HG03025 (cell line): Measurements from ENCODE around the gene MSH5.
"Not testable (repeated sequence)": the region's sequence is repeated elsewhere in the genome, so short reads cannot be mapped to it uniquely, and the experiment has no call there.

Experiments used
- ATAC-seq: cut with Tn5 transposase; IDR thresholded peaks from one replicate; pipeline ENCODE4 v1.9.1; 2021; ENCODE audit warnings: mild to moderate bottlenecking, moderate library complexity; ENCODE audit not compliant: unreplicated experiment, low FRiP score

The MSH5 gene

DNA sequence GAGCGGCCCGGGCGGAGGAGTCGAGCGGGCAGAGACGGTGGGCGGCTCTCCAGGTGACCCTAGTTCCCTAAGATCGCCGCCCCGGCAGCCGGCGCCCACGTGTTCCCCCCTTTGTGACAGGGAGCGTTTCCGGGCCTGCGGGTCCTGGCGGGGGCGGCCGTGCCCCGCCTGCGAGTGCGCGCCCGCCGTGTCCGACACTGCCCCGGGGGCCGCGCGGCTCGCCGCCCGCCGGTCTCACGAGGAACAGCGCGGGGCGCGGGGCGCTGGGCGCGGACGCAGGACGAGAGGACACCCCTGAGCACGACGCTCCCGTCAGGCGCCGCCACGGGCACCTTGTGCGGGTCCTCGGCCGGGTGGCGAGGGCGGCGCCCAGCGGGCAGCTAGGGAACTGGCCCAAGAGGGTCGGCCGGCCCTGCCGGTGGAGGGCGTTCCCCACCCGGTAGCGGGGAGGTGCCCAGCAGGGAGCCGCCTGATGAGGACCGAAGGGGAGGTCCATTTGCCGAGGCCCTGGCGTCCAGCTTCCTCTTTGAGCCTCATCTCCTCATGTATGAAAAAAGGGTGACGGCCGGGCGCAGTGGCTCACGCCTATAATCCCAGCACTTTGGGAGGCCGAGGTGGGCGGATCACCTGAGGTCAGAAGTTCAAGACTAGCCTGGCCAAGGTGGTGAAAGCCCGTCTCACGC lies 56.0 kb downstream of the MSH5 start, which contains the start of gene VARS1:
TSS of gene VARS1 (minus strand) at position 137 of the 683 bp plus-strand sequence. CDS start 535 bp downstream, outside the sequence.
- peak; percentile 62 for ATAC-seq

DNA sequence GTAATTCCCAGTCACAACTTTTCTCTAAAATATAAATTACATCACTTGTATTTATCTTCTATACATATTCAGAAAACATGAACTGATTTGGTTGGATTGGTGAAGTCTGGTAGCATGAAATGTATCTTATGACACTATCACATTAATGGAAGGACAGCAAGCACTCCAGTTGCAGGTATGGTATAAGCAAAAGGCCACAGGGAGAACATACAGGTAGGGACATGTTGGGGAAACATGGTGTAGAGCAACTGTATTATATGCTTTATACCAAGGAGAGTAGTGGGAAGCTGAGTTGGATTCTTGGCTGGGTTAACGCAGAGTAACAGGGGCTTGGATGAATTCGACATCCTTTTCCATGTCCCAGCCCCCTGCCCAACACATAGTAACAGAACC lies 57.2 kb downstream of the MSH5 start:
- ATAC-seq: no peak

DNA sequence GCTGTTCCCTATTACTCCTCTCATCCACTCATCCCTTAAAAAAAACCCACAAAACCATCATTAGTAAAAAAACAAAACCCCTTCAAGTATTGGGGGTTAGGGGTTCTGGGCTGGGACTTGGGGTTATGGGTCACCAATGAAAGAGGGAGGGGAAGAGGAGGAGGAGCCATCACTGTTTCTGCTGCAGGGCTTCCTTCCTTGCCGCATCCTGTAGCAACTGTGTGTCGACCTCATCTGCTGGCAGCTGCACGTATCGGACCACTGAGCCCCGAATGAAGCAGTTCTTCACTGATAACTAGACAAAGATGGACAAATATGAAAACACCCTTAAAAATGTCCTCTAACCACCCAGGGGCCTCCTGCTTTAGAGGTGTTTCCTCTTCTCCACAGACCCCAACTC lies 57.8 kb downstream of the MSH5 start:
- ATAC-seq: no peak

DNA sequence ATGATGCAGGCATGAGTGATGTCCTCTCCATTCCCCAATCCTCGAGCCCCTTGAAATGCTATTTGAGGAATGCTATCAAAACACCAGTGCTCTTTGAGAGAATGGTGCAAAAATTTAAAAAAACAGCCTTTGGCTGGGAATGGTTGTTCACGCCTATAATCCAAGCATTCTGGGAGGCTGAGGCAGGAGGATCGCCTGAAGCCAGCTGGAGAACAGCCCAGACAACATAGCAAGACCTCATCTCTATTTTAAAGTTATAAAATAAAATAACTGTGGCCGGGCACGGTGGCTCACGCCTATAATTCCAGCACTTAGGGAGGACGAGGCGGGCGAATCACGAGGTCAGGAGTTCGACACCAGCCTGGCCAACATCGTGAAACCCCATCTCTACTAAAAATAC lies 60.0 kb downstream of the MSH5 start:
- no peak for ATAC-seq

DNA sequence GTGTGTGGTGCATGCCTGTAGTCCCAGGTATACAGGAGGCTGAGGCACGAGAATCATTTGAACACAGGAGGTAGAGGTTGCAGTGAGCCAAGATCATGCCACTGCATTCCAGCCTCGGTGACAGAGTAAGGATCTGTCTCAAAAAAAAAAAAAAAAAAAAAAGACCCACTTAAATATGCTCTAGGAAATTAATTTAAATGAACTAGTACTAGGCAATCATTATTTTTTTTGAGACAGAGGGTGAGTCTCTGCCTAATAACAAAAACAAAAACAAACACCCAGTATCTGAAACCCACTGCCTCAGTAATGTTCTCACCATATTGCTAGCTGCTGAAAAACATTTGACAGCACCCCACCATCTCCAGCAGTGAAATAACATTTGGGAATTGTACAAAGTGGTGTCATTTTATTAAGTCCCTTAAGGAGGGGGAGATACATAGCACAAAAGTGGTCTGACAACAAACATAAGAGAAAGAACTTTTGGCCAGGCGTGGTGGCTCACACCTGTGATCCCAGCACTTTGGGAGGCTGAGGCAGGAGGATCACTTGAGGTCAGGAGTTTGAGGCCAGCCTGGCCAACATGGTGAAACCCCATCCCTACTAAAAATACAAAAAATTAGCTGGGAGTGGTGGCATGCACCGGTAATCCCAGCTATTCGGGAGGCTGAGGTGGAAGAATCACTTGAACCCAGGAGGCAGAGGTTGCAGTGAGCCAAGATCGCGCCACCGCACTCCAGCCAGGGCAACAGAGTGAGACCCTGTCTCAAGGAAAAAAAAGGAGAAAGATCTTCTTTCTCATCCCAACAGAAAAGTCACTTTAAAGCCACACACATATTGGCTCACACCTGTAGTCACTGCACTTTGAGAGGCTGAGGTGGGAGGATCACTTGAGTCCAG lies 61.5 kb downstream of the MSH5 start:
- ATAC-seq: not testable (repeated sequence)

DNA sequence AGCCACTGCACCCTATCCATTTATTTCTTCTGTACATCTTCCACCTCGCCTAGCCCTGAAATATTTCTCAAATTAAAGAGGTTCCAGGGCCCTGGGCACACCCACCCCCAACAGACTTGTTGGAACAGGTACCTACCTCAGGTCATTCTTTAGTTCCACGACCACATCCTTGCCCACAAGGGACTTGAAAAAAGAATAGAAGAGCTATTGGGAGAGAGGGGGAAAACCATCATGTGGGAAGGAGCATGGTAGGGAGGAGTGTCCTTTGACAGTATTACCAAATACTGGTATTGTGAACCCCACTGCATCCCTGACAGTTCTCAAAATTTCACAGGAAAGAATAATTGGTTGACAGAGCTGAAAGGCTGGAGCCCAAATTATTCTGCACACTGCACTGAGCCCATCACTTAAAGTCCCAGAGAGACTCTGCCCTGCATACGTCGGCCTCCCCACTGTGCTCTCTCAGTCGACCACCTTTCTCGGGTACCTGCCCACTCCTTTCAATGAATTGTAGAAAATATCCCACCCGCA lies 66.2 kb downstream of the MSH5 start:
- no peak for ATAC-seq

DNA sequence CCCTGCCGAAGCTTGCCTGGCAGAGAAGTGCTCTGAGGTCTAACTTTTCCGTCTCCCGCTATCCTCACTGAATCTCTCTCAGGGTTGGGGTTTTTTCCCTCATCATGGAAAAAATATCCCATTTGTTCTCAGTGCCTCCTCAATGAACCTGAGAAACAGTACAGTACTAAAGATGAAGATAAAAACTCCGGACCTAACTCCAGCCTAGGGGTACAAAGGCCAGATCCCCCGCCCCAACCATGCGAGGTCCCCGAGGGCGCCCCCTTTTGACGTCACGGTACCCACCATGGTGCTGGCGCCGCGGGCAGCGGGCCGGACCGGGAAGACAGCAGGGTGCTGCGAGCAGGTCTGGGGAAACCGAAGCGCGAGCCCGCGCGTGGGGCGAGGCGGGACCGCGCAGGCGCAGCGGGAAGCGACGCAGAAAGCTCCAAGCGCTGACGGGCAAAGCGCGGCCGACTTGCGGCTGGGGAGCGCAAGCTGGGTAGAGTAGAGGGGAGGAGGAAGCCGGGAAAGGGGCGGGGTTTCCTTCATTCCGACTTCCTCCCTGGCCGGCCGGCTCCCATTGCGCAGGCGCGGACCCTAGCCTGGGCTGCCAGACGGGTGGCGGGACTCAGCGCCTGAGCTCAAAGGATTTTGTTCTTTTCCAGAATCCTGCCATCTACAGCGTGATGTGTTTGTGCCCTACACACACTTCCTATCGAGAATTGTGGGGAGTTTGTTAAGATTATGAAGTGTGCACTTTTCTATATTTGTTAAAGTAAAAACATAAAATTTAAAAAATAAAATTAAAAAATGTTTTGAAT lies 66.9 kb downstream of the MSH5 start, which contains the start of gene LSM2:
TSS of gene LSM2 (minus strand) at position 497 of the 803 bp plus-strand sequence. CDS start at position 288, 209 bp downstream.
- ATAC-seq: peak; percentile 83

DNA sequence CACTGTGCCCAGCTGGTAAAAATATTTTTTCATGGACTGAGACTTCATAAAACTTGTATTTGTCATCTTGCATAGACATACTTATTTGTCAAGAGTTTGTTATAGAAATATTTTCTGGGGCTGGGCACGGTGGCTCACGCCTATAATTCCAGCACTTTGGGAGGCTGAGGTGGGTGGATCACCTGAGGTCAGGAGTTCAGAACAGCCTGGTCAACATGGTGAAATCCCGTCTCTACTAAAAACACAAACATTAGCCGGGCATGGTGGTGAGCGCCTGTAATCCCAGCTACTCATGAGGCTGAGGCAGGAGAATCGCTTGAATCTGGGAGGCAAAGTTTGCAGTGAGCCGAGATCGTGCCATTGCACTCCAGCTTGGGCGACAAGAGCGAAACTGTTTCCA lies 68.8 kb downstream of the MSH5 start:
- ATAC-seq: not testable (repeated sequence)

DNA sequence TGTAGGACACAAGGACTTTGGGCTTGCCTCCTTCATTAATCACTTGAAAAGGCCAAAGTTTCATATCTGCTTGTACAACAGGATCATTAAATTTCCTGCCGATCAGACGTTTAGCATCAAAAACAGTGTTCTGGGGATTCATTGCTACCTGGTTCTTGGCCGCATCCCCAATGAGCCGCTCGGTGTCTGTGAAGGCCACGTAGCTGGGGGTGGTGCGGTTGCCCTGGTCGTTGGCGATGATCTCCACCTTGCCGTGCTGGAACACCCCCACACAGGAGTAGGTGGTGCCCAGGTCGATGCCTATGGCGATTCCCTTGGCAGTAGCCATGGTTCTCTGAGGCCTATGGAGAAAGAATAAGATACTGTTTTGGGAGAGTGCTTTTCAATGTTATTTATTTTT lies 71.8 kb downstream of the MSH5 start:
- no peak for ATAC-seq
